AG04450 (cell line): ENCODE measurements around the gene RAET1L. TPM values are rescaled to one million over a fixed set of nuclear protein-coding genes. Genes with fewer than 3 reads are reported as not detected.
"Not testable (repeated sequence)": the region's sequence is repeated elsewhere in the genome, so short reads cannot be mapped to it uniquely, and the experiment has no call there.

Experiments used
- CTCF ChIA-PET: fragments of 300-600, 350-600 bp; formaldehyde crosslinking; extraction: SDS; loops from one replicate; lab custom pipeline; 2022; ENCODE audit warnings: antibody characterized with exemption, inconsistent platforms; lab: Charles Lee
- POLR2A ChIA-PET: fragments of 350-600 bp; formaldehyde crosslinking; extraction: SDS; loops from one replicate; lab custom pipeline; 2021; ENCODE audit warnings: antibody characterized with exemption, inconsistent platforms; lab: Yijun Ruan, JAX
- DNase-seq: peaks from one replicate; pipeline ENCODE4 v3.0.0-alpha.2; 2011; ENCODE audit warnings: low read depth, low spot score
- H3K27ac ChIP-seq: one replicate; pipeline ENCODE4 v1.5.1; 2012; ENCODE audit warnings: low read depth, low read length, control low read depth
- H3K27me3 ChIP-seq: one replicate; pipeline ENCODE4 v1.6.0; 2012; ENCODE audit warnings: low read length; ENCODE audit not compliant: control insufficient read depth, insufficient read depth
- H3K4me3 ChIP-seq: 2 replicates; pipeline ENCODE4 v1.5.1; 2011; ENCODE audit warnings: mild to moderate bottlenecking, low read depth, low read length, control low read depth
- H3K9me3 ChIP-seq: 2 replicates; pipeline ENCODE4 v1.5.1; 2012; ENCODE audit warnings: low read length; ENCODE audit not compliant: control insufficient read depth, insufficient read depth
- CTCF ChIP-seq: IDR thresholded peaks from 2 replicates; pipeline ENCODE4 v1.5.1; 2011; ENCODE audit warnings: low read depth, low read length, control low read depth, inconsistent platforms
- polyA plus RNA-seq: library from polyadenylated mRNA; depleted of rRNA; stranded (reverse); fragments of >200 nt; gene quantifications from 2 replicates; pipeline ENCODE4 v1.2.3, GENCODE V29; 2011

RAET1L gene
- polyA plus RNA-seq, 1 experiment: not detected

- ChIA-PET CTCF (no interaction called here), POLR2A (no interaction called here)
Observed at GRCh38 chr6:149978610-149979009, 46.7 kb downstream of the RAET1L start.

GRCh38 chr6:149977221-149977620 is 48.1 kb downstream of the RAET1L start:
- DNase-seq: no peak
- POLR2A ChIA-PET: no interaction called here
- H3K9me3 ChIP-seq: no peaks in the 10 kb centered on the region
- peaks cover 49% of the 10 kb centered on the region for H3K27me3 ChIP-seq
- CTCF ChIA-PET: no interaction called here
- H3K27ac ChIP-seq: no peak overlapping the region
- no peak overlapping the region for H3K4me3 ChIP-seq
- no peak for TF ChIP-seq CTCF

More at GRCh38 chr6:149978610-149979009, 46.7 kb downstream of the RAET1L start:
- no peak for DNase-seq
- TF ChIP-seq CTCF: no peak
- no peak overlapping the region for H3K27ac ChIP-seq
- H3K27me3 ChIP-seq: peaks cover 57% of the 10 kb centered on the region
- H3K9me3 ChIP-seq: no peaks in the 10 kb centered on the region
- no peak overlapping the region for H3K4me3 ChIP-seq

- ChIA-PET CTCF (no interaction called here), POLR2A (no interaction called here)
- Histone ChIP-seq H3K9me3 (no peaks in the 10 kb centered on the region), H3K27me3 (peaks cover 41% of the 10 kb centered on the region), H3K27ac (no peak overlapping the region), H3K4me3 (no peak overlapping the region)
- no peak for DNase-seq
- no peak for TF ChIP-seq CTCF
Observed at GRCh38 chr6:149975400-149975799, 49.9 kb downstream of the RAET1L start.

- POLR2A ChIA-PET: no interaction called here
- no peak for TF ChIP-seq CTCF
- H3K27me3 ChIP-seq: peaks cover 47% of the 10 kb centered on the region
- H3K27ac ChIP-seq: no peak overlapping the region
- H3K9me3 ChIP-seq: no peaks in the 10 kb centered on the region
- DNase-seq: no peak
- CTCF ChIA-PET: no interaction called here
- H3K4me3 ChIP-seq: no peak overlapping the region
Observed at GRCh38 chr6:149974825-149975224, 50.5 kb downstream of the RAET1L start.

- peaks cover 49% of the 10 kb centered on the region for H3K27me3 ChIP-seq
- H3K27ac ChIP-seq, POLR2A ChIA-PET, H3K9me3 ChIP-seq, H3K4me3 ChIP-seq, DNase-seq: not testable (repeated sequence)
- CTCF ChIA-PET: interaction anchor here (1.2 kb wide), 1 partner anchor 11 kb away, joined by 3 read pairs; the partner anchor contains the start of gene ULBP1
Observed at GRCh38 chr6:149974394-149974793, 50.9 kb downstream of the RAET1L start.

GRCh38 chr6:149969635-149970034 is 55.7 kb downstream of the RAET1L start:
- Histone ChIP-seq H3K4me3 (no peak overlapping the region), H3K27ac (no peak overlapping the region), H3K9me3 (no peaks in the 10 kb centered on the region; the same call in 1 of the 2 replicates), H3K27me3 (peaks cover 46% of the 10 kb centered on the region)
- no peak for DNase-seq
- ChIA-PET POLR2A (no interaction called here), CTCF (no interaction called here)
- TF ChIP-seq CTCF: no peak

GRCh38 chr6:149968909-149969308 is 56.4 kb downstream of the RAET1L start:
- POLR2A ChIA-PET, H3K4me3 ChIP-seq, H3K27ac ChIP-seq, CTCF ChIA-PET, DNase-seq, H3K9me3 ChIP-seq: not testable (repeated sequence)
- H3K27me3 ChIP-seq: peaks cover 50% of the 10 kb centered on the region
